Hepatocyte (in vitro differentiated cells): ENCODE results near the gene GANC.

Source experiments
- CTCF ChIP-seq: fragments of 200-600 bp; sonication (generic); IDR thresholded peaks from 2 replicates; pipeline ENCODE4 v1.5.1; 2016; ENCODE audit warnings: antibody characterized with exemption, mild to moderate bottlenecking; ENCODE audit not compliant: poor library complexity
- EZH2phosphoT487 ChIP-seq: fragments of 200-600 bp; sonication (generic); IDR thresholded peaks from one replicate; pipeline ENCODE4 v1.6.1; 2018; ENCODE audit warnings: antibody characterized with exemption, mild to moderate bottlenecking, low read depth, moderate library complexity; ENCODE audit not compliant: unreplicated experiment, severe bottlenecking

GRCh38 chr15:42354824-42355223, 81.8 kb downstream of the GANC start:
- TF ChIP-seq EZH2phosphoT487 (no peak), CTCF (no peak)
